Measurements from ENCODE around the gene YTHDC2.
A peak's percentile ranks its signal among the peaks of the same experiment; 100 is the strongest.

YTHDC2 gene

GRCh38 chr5:113513384-113514288 is at the start of gene YTHDC2:
Gene YTHDC2, plus strand, starts transcription at chr5:113513694. Its CDS starts 202 bp downstream, at chr5:113513896.
- peak; percentile 89 for DNase-seq (ENCODE audit: low spot score)
- peak; percentile 79 for FAIRE-seq

GRCh38 chr5:113474100-113474728 is 39.3 kb upstream of the YTHDC2 start:
- DNase-seq (ENCODE audit: low spot score), result no peak
- FAIRE-seq, result no peak

- DNase-seq (ENCODE audit: low spot score) (no peak), FAIRE-seq (no peak)
These were observed 34.8 kb upstream of the YTHDC2 start for GRCh38 chr5:113478691-113479090.

GRCh38 chr5:113480243-113480642 is 33.3 kb upstream of the YTHDC2 start:
- FAIRE-seq (no peak), DNase-seq (ENCODE audit: low spot score) (no peak)

- DNase-seq (ENCODE audit: low spot score) (peak; percentile 55), FAIRE-seq (no peak)
These were observed 26.1 kb upstream of the YTHDC2 start for GRCh38 chr5:113487416-113487780.

GRCh38 chr5:113487781-113488644 is 25.5 kb upstream of the YTHDC2 start, which contains the start of gene MCC:
Gene MCC, minus strand, starts transcription at chr5:113488453.
- FAIRE-seq, result peak; percentile 82

GRCh38 chr5:113488645-113489184 is 24.8 kb upstream of the YTHDC2 start:
- DNase-seq (ENCODE audit: low spot score) (peak; percentile 29), FAIRE-seq (no peak)

More at GRCh38 chr5:113487781-113488644, 25.5 kb upstream of the YTHDC2 start, which contains the start of gene MCC:
- DNase-seq (ENCODE audit: low spot score), result peak; percentile 84

GRCh38 chr5:113489299-113489698 is 24.2 kb upstream of the YTHDC2 start:
- peak; percentile 81 for FAIRE-seq
- DNase-seq (ENCODE audit: low spot score), result peak; percentile 86

- FAIRE-seq (no peak), DNase-seq (ENCODE audit: low spot score) (no peak)
These were observed 23.2 kb upstream of the YTHDC2 start for GRCh38 chr5:113490317-113490716.

- no peak for FAIRE-seq
- no peak for DNase-seq (ENCODE audit: low spot score)
These were observed 22.5 kb upstream of the YTHDC2 start for GRCh38 chr5:113491022-113491421.

GRCh38 chr5:113493446-113493845 is 20.0 kb upstream of the YTHDC2 start:
- DNase-seq (ENCODE audit: low spot score) (no peak), FAIRE-seq (no peak)

GRCh38 chr5:113495422-113495841 is 18.1 kb upstream of the YTHDC2 start:
- DNase-seq (ENCODE audit: low spot score) (no peak), FAIRE-seq (no peak)

GRCh38 chr5:113502073-113502472 is 11.4 kb upstream of the YTHDC2 start:
- DNase-seq (ENCODE audit: low spot score) (no peak), FAIRE-seq (no peak)

- DNase-seq (ENCODE audit: low spot score), result no peak
These were observed 10.3 kb upstream of the YTHDC2 start for GRCh38 chr5:113503146-113503545.

GRCh38 chr5:113505181-113505580 is 8.3 kb upstream of the YTHDC2 start:
- FAIRE-seq, result no peak
- DNase-seq (ENCODE audit: low spot score), result no peak

More at GRCh38 chr5:113503146-113503545, 10.3 kb upstream of the YTHDC2 start:
- FAIRE-seq, result no peak

- FAIRE-seq (no peak), DNase-seq (ENCODE audit: low spot score) (no peak)
These were observed 5.9 kb upstream of the YTHDC2 start for GRCh38 chr5:113507601-113508000.

- FAIRE-seq, result no peak
- no peak for DNase-seq (ENCODE audit: low spot score)
These were observed 4.7 kb upstream of the YTHDC2 start for GRCh38 chr5:113508756-113509155.

- FAIRE-seq, result no peak
- no peak for DNase-seq (ENCODE audit: low spot score)
These were observed 2.5 kb upstream of the YTHDC2 start for GRCh38 chr5:113510836-113511451.

- DNase-seq (ENCODE audit: low spot score), result no peak
- no peak for FAIRE-seq
These were observed 1.2 kb upstream of the YTHDC2 start for GRCh38 chr5:113512341-113512740.

GRCh38 chr5:113514289-113514635 is 768 bp downstream of the YTHDC2 start:
- DNase-seq (ENCODE audit: low spot score) (no peak), FAIRE-seq (no peak)

GRCh38 chr5:113518884-113519283 is 5.4 kb downstream of the YTHDC2 start:
- DNase-seq (ENCODE audit: low spot score), result no peak
- FAIRE-seq, result no peak

All from urothelium cell line (cell line).